Measurements from ENCODE around the gene CHCHD3.

CHCHD3 gene

GRCh38 chr7:132846086-132846485, 235.8 kb downstream of the CHCHD3 start:
- no peak overlapping the region for H3K4me3 ChIP-seq (ENCODE audit: low read depth, low read length)
- no peak for TF ChIP-seq CTCF (IDR thresholded peaks at IDR 0.05; ENCODE audit: low read depth, low read length)

GRCh38 chr7:132842478-132842877, 239.4 kb downstream of the CHCHD3 start:
- no peak for TF ChIP-seq CTCF (IDR thresholded peaks at IDR 0.05; ENCODE audit: low read depth, low read length)
- no peak overlapping the region for H3K4me3 ChIP-seq (ENCODE audit: low read depth, low read length)

GRCh38 chr7:132840199-132840598, 241.7 kb downstream of the CHCHD3 start:
- TF ChIP-seq CTCF (IDR thresholded peaks at IDR 0.05; ENCODE audit: low read depth, low read length) = no peak
- H3K4me3 ChIP-seq (ENCODE audit: low read depth, low read length) = no peak overlapping the region

GRCh38 chr7:132838313-132838712, 243.6 kb downstream of the CHCHD3 start:
- no peak for TF ChIP-seq CTCF (IDR thresholded peaks at IDR 0.05; ENCODE audit: low read depth, low read length)
- no peak overlapping the region for H3K4me3 ChIP-seq (ENCODE audit: low read depth, low read length)

DNA sequence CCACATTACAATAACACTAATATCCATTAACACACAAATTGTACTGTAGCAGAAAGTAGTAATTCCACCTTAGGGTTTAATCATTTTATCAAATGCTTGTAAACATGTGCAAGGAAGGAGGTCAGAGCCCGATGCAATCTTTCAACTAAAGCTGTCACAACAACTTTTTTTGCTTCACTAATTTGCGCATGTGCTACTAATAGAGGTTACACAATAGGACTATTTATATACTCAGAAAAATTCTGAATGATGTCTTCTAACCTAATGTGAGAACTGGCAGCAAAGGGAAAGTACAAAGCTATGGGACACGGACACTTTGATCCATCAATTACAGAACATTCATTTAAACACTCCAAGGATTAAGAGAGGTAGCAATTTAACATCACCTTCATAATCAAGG, 244.4 kb downstream of the CHCHD3 start:
- TF ChIP-seq CTCF (IDR thresholded peaks at IDR 0.05; ENCODE audit: low read depth, low read length) = no peak

DNA sequence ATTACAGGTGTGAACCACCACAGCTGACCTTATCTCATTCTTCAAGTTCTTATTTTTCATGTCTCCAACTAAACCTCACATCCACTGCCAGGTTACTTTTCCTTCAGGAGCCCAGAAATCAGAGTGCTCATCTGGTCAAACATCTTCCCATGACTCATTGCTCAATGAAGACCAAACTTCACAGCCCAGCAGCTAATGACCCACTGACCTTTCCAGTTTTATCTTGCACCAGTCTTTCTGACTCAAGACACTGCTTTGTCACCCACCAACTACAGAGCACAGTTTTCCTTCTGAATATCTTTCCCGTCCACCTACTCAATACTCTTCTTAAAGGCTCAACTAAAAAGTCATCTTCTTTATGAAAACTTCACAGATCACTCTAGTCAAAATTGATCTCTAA, 245.1 kb downstream of the CHCHD3 start:
- no peak for TF ChIP-seq CTCF (IDR thresholded peaks at IDR 0.05; ENCODE audit: low read depth, low read length)
- H3K4me3 ChIP-seq (ENCODE audit: low read depth, low read length) = no peak overlapping the region

More for the DNA sequence above, 244.4 kb downstream of the CHCHD3 start:
- H3K4me3 ChIP-seq (ENCODE audit: low read depth, low read length) = no peak overlapping the region

GRCh38 chr7:132830941-132831340, 250.9 kb downstream of the CHCHD3 start:
- H3K4me3 ChIP-seq (ENCODE audit: low read depth, low read length) = no peak overlapping the region
- no peak for TF ChIP-seq CTCF (IDR thresholded peaks at IDR 0.05; ENCODE audit: low read depth, low read length)
